GM23338 (cell line): ENCODE data around the gene RAP1GAP2. TPM values are rescaled to one million over a fixed set of nuclear protein-coding genes. Genes with fewer than 3 reads are reported as not detected.

Source experiments
- ATAC-seq: fragments of 200-7000 bp; cut with Tn5 transposase; 3 replicates; pipeline ENCODE4 v1.9.1; 2020
- DNase-seq: peaks from one replicate; pipeline ENCODE4 v3.0.0-alpha.2; 2015; ENCODE audit warnings: low spot score
- H2AFZ ChIP-seq: fragments of 200-600 bp; sonication (generic); 2 replicates; pipeline ENCODE4 v1.8.0; 2016; ENCODE audit warnings: antibody characterized with exemption, mild to moderate bottlenecking, moderate library complexity
- H3F3A ChIP-seq: fragments of 200-600 bp; sonication (generic); replicated peaks from 2 replicates; pipeline ENCODE4 v1.8.0; 2017; ENCODE audit warnings: antibody characterized with exemption, mixed run types, low read depth
- H3K27ac ChIP-seq: fragments of 200-600 bp; sonication (generic); 2 replicates; pipeline ENCODE4 v1.6.1; 2016; ENCODE audit warnings: low read depth
- H3K27me3 ChIP-seq: fragments of 200-600 bp; sonication (generic); 2 replicates; pipeline ENCODE4 v1.8.0; 2016; ENCODE audit warnings: mild to moderate bottlenecking, mixed run types, moderate library complexity; ENCODE audit not compliant: insufficient read depth
- H3K36me3 ChIP-seq: fragments of 200-600 bp; sonication (generic); 2 replicates; pipeline ENCODE4 v1.8.0; 2016; ENCODE audit warnings: mild to moderate bottlenecking; ENCODE audit not compliant: insufficient read depth
- H3K4me1 ChIP-seq: fragments of 200-600 bp; sonication (generic); 2 replicates; pipeline ENCODE4 v1.8.0; 2016; ENCODE audit warnings: mild to moderate bottlenecking, moderate library complexity; ENCODE audit not compliant: insufficient read depth
- H3K4me2 ChIP-seq: fragments of 200-600 bp; sonication (generic); 2 replicates; pipeline ENCODE4 v1.7.1; 2017; ENCODE audit warnings: mixed run types
- H3K4me3 ChIP-seq: fragments of 200-600 bp; sonication (generic); 2 replicates; pipeline ENCODE4 v1.6.1; 2016; ENCODE audit warnings: mixed run types
- H3K79me2 ChIP-seq: fragments of 200-600 bp; sonication (generic); replicated peaks from 2 replicates; pipeline ENCODE4 v1.8.0; 2017; ENCODE audit warnings: mild to moderate bottlenecking; ENCODE audit not compliant: insufficient read depth
- H3K9me2 ChIP-seq: fragments of 200-600 bp; sonication (generic); 2 replicates; pipeline ENCODE4 v1.8.0; 2017; ENCODE audit not compliant: insufficient read depth
- H4K20me1 ChIP-seq: fragments of 200-600 bp; sonication (generic); replicated peaks from 2 replicates; pipeline ENCODE4 v1.8.0; 2017; ENCODE audit warnings: mild to moderate bottlenecking; ENCODE audit not compliant: insufficient read depth
- H3K27ac Mint-ChIP-seq: 2 replicates; pipeline ENCODE4 v1.8.0; 2020; ENCODE audit warnings: inconsistent platforms, mild to moderate bottlenecking, moderate library complexity, mixed read lengths
- H3K27me3 Mint-ChIP-seq: 3 replicates; pipeline ENCODE4 v1.8.0; 2022; ENCODE audit warnings: low read depth, mild to moderate bottlenecking, moderate library complexity, mixed read lengths, inconsistent platforms; ENCODE audit not compliant: insufficient read depth, poor library complexity
- H3K36me3 Mint-ChIP-seq: 3 replicates; pipeline ENCODE4 v1.8.0; 2021; ENCODE audit warnings: low read depth, mild to moderate bottlenecking, inconsistent platforms, moderate library complexity, mixed read lengths
- H3K4me1 Mint-ChIP-seq: 3 replicates; pipeline ENCODE4 v1.8.0; 2020; ENCODE audit warnings: mild to moderate bottlenecking, inconsistent platforms, mixed read lengths
- H3K4me3 Mint-ChIP-seq: 3 replicates; pipeline ENCODE4 v1.8.0; 2021; ENCODE audit warnings: moderate library complexity, mild to moderate bottlenecking, inconsistent platforms, mixed read lengths
- H3K9me3 Mint-ChIP-seq: 3 replicates; pipeline ENCODE4 v1.8.0; 2020; ENCODE audit warnings: moderate library complexity, mild to moderate bottlenecking, inconsistent platforms, mixed read lengths
- CREB1 ChIP-seq: fragments of 250-450 bp; sonication (Bioruptor Pico); IDR thresholded peaks from 2 replicates; pipeline ENCODE4 v1.5.0; 2020; ENCODE audit warnings: low read depth, mild to moderate bottlenecking, moderate library complexity
- CTCF ChIP-seq, 2 experiments: fragments of 200-600 bp in 1 of 2; sonication (generic) in 1 of 2; conservative IDR thresholded peaks; 2 replicates each; pipeline versions ENCODE4 v1.5.1 to v1.6.1; 2016 to 2017; ENCODE audit warnings: antibody characterized with exemption in 2 of 2, low read depth in 2 of 2, mild to moderate bottlenecking in 2 of 2, moderate library complexity in 1 of 2
- EZH2 ChIP-seq: fragments of 200-600 bp; sonication (generic); IDR thresholded peaks from one replicate; pipeline ENCODE4 v1.8.0; 2017; ENCODE audit warnings: antibody characterized with exemption, mild to moderate bottlenecking, low read depth; ENCODE audit not compliant: unreplicated experiment
- EZH2phosphoT487 ChIP-seq: fragments of 200-600 bp; sonication (generic); IDR thresholded peaks from one replicate; pipeline ENCODE4 v1.8.1; 2018; ENCODE audit warnings: antibody characterized with exemption; ENCODE audit not compliant: unreplicated experiment
- JUNB ChIP-seq: IDR thresholded peaks from one replicate; pipeline ENCODE4 v1.6.1; 2016; ENCODE audit warnings: antibody characterized with exemption; ENCODE audit not compliant: unreplicated experiment
- NANOG ChIP-seq: IDR thresholded peaks from 2 replicates; pipeline ENCODE4 v1.6.1; 2016; ENCODE audit warnings: antibody characterized with exemption, borderline replicate concordance
- POLR2AphosphoS5 ChIP-seq: IDR thresholded peaks from 2 replicates; pipeline ENCODE4 v1.6.1; 2016; ENCODE audit warnings: antibody characterized with exemption, low read depth
- REST ChIP-seq: IDR thresholded peaks from one replicate; pipeline ENCODE4 v1.6.1; 2018; ENCODE audit warnings: antibody characterized with exemption; ENCODE audit not compliant: unreplicated experiment
- STAT1 ChIP-seq: IDR thresholded peaks from one replicate; pipeline ENCODE4 v1.6.1; 2016; ENCODE audit warnings: antibody characterized with exemption; ENCODE audit not compliant: unreplicated experiment
- ZNF114 ChIP-seq: fragments of 250-450 bp; sonication (Bioruptor Pico); IDR thresholded peaks from 2 replicates; pipeline ENCODE4 v1.5.0; 2020; ENCODE audit warnings: mild to moderate bottlenecking, moderate library complexity
- ZNF331 ChIP-seq: fragments of 250-450 bp; sonication (Bioruptor Pico); IDR thresholded peaks from 2 replicates; pipeline ENCODE4 v1.5.0; 2020; ENCODE audit warnings: low read depth, mild to moderate bottlenecking, moderate library complexity
- ZNF462 ChIP-seq: fragments of 250-450 bp; sonication (Bioruptor Pico); IDR thresholded peaks from 2 replicates; pipeline ENCODE4 v1.5.0; 2020; ENCODE audit warnings: mild to moderate bottlenecking, moderate library complexity
- polyA plus RNA-seq: library from polyadenylated mRNA; unstranded; fragments of >200 nt; fragmentation: Nextera tagmentation; extraction: Ambion mirVana; gene quantifications from 2 replicates; pipeline ENCODE4 v1.2.1, GENCODE V29; 2016
- total RNA-seq: library from RNA; depleted of rRNA; stranded (reverse); fragments of >200 nt; shearing (Covaris generic); gene quantifications from 2 replicates; pipeline ENCODE4 v1.2.3, GENCODE V29; 2014
- TF ChIP-seq, protein P1 (sequence below): IDR thresholded peaks from 2 replicates; pipeline ENCODE4 v1.6.1; 2016; ENCODE audit warnings: antibody characterized with exemption

Gene RAP1GAP2
- total and polyA plus RNA-seq, 2 experiments from 2014 or later, result 17.8 to 46.1 TPM

DNA sequence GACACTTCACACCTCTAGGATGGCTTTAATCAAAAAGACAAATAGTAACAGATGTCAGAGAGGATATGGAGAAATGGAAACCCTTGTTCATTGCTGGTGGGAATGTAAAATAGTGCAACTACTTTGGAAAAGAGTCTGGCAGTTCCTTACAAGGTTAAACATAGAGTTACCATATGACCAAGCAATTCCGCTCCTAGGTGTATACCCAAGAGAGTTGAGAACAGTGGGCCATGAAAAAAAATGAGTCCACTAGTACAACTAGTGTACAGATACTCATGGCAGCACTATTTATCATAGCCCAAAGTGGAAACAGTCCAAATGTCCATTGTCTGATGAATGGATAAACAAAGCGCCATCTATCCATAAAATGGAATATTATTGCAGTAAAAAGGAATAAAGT is 228.1 kb downstream of the RAP1GAP2 start:
- Histone ChIP-seq H3K4me1 (no peaks in the 10 kb centered on the region), H3K79me2 (peaks cover 4% of the 10 kb centered on the region), H3K4me2 (no peak overlapping the region), H3K27ac (no peak overlapping the region), H3K4me3 (no peak overlapping the region), H2AFZ (no peak overlapping the region), H3F3A (no peaks in the 10 kb centered on the region), H3K9me2 (no peaks in the 10 kb centered on the region), H3K36me3 (peaks cover 24% of the 10 kb centered on the region), H3K27me3 (no peaks in the 10 kb centered on the region), H4K20me1 (no peaks in the 10 kb centered on the region)
- Mint-ChIP-seq H3K9me3 (peaks cover 24% of the 10 kb centered on the region), H3K36me3 (peaks cover 59% of the 10 kb centered on the region), H3K27ac (no peak overlapping the region), H3K4me1 (no peaks in the 10 kb centered on the region), H3K4me3 (no peak overlapping the region), H3K27me3 (peaks cover 10% of the 10 kb centered on the region)
- ATAC-seq (no peak), DNase-seq (no peak)
- TF ChIP-seq, protein P1, sequence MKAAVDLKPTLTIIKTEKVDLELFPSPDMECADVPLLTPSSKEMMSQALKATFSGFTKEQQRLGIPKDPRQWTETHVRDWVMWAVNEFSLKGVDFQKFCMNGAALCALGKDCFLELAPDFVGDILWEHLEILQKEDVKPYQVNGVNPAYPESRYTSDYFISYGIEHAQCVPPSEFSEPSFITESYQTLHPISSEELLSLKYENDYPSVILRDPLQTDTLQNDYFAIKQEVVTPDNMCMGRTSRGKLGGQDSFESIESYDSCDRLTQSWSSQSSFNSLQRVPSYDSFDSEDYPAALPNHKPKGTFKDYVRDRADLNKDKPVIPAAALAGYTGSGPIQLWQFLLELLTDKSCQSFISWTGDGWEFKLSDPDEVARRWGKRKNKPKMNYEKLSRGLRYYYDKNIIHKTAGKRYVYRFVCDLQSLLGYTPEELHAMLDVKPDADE, result no peak
- TF ChIP-seq REST (no peak), CREB1 (CRISPR knock-in tag) (no peak), JUNB (no peak), POLR2AphosphoS5 (no peak), NANOG (no peak), STAT1 (no peak), CTCF (conservative IDR thresholded peaks at IDR 0.05; ENCODE audit: low read depth in 2 of 2) (no peak), ZNF331 (CRISPR knock-in tag) (no peak), EZH2phosphoT487 (no peak), ZNF462 (CRISPR knock-in tag) (no peak), EZH2 (no peak), ZNF114 (CRISPR knock-in tag) (no peak)
